Testis (tissue), 3 donors: Measurements from ENCODE around the gene NUP93. TPM values are rescaled to one million over a fixed set of nuclear protein-coding genes. Genes with fewer than 3 reads are reported as not detected.

ENCODE experiments used
- DNase-seq: peaks from one replicate; pipeline ENCODE4 v3.0.0-alpha.2; 2019
- H3K27ac ChIP-seq, 2 donors: fragments of 200-600 bp; sonication (generic); one replicate each; pipeline ENCODE4 v1.5.1; 2019
- H3K27me3 ChIP-seq: fragments of 200-600 bp; sonication (generic); one replicate; pipeline ENCODE4 v1.5.1; 2019
- H3K36me3 ChIP-seq: fragments of 200-600 bp; sonication (generic); one replicate; pipeline ENCODE4 v1.5.1; 2017; ENCODE audit warnings: low read depth; ENCODE audit errors: missing control alignments
- H3K4me1 ChIP-seq: fragments of 200-600 bp; sonication (generic); one replicate; pipeline ENCODE4 v1.5.1; 2019
- H3K4me3 ChIP-seq, 2 donors: fragments of 200-600 bp; sonication (generic); one replicate each; pipeline ENCODE4 v1.5.1; 2017 to 2019
- H3K9me3 ChIP-seq: fragments of 200-600 bp; sonication (generic); one replicate; pipeline ENCODE4 v1.5.1; 2017
- POLR2A ChIP-seq: fragments of 450-650 bp; IDR thresholded peaks from one replicate; pipeline ENCODE4 v1.6.1; 2017; ENCODE audit warnings: antibody characterized with exemption, mild to moderate bottlenecking, moderate library complexity
- WGBS, 2 donors: methylation state at CpG; one replicate each; pipeline ENCODE4 v1.1.5; 2018; 5-methylcytosine and 5-hydroxymethylcytosine counted together
- intact Hi-C: fragments of 100-400 bp; cut with DNase I; formaldehyde crosslinking; loops from one replicate; pipeline ENCODE4 v1.15.1; 2023; ENCODE audit warnings: low total_unique reads
- polyA plus RNA-seq: library from polyadenylated mRNA; stranded (reverse); fragments of 350-450 nt; fragmentation: Illumina TruSeq; extraction: RNeasy Lipid Tissue Mini Kit (QIAGEN cat#74804); gene quantifications from one replicate; pipeline ENCODE4 v1.2.3, GENCODE V29; 2014; ENCODE audit warnings: low read depth, low replicate concordance; ENCODE audit not compliant: insufficient read depth
- total RNA-seq, 2 donors: library from RNA; depleted of rRNA; stranded (reverse); fragments of >200 nt; gene quantifications; one replicate each; pipeline ENCODE4 v1.2.3, GENCODE V29; 2016
- TF ChIP-seq, protein P1 (sequence below), 3 experiments: fragments of 450-650 bp in 2 of 3; fragments of 200-600 bp in 1 of 3; sonication (generic) in 1 of 3; IDR thresholded peaks; one replicate each; pipeline ENCODE4 v1.5.1; 2016 to 2019; ENCODE audit warnings: antibody characterized with exemption in 3 of 3, mild to moderate bottlenecking in 2 of 3, moderate library complexity in 1 of 3

NUP93 gene
- total and polyA plus RNA-seq, 3 donors from 2014 or later: 94.2 to 147 (median 102) TPM

DNA sequence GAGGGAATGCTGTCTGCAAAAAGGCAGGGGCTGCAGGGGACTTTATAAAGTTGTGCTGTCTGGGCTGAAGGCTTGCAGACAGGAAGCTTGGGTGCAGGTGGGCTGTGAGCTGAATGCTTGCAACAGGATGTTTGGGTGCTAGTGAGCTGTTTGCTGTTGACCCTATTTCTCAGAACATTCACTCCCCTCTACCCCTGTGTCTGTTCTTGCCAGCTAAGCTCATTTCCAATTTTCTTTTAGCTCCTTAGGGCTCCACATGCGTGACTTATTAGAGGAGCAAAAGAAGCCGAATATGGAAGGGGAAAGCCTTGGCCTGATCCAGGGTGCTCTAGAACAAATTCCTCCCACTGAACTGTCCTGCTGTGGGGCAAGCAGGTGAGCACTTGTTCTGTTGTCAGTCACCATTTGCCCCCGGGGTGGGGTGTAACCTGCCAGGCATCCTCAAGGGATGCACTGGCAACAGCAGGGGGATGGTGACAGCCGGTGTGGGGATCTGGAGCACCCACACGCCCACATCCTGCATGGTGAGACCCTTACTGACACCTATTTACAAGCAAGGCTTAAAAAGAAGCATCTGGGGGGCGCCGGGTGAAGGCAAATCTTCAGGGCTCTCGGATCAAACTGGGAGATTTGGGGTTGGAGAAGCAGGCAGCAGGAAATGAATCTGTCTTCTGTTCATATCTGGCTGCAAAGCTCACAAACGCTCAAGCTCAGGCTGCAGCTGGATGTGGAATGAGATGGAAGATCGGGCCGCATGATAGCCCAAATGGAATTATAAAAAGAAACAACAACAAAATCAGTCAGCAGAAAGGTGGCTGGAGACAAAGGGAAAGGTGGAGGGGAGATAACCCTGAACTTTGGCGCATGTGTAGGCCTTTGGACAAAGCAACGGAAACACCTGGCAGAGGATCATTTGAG lies 21.1 kb upstream of the NUP93 start:
- WGBS, 2 donors: 75% methylated on average over 13 of the region's 13 CpGs
- no peaks in the 10 kb centered on the region for H3K9me3 ChIP-seq
- no peaks in the 10 kb centered on the region for H3K36me3 ChIP-seq
- TF ChIP-seq POLR2A: no peak
- TF ChIP-seq, protein P1, sequence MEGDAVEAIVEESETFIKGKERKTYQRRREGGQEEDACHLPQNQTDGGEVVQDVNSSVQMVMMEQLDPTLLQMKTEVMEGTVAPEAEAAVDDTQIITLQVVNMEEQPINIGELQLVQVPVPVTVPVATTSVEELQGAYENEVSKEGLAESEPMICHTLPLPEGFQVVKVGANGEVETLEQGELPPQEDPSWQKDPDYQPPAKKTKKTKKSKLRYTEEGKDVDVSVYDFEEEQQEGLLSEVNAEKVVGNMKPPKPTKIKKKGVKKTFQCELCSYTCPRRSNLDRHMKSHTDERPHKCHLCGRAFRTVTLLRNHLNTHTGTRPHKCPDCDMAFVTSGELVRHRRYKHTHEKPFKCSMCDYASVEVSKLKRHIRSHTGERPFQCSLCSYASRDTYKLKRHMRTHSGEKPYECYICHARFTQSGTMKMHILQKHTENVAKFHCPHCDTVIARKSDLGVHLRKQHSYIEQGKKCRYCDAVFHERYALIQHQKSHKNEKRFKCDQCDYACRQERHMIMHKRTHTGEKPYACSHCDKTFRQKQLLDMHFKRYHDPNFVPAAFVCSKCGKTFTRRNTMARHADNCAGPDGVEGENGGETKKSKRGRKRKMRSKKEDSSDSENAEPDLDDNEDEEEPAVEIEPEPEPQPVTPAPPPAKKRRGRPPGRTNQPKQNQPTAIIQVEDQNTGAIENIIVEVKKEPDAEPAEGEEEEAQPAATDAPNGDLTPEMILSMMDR (IDR thresholded peaks at IDR 0.05): no peak
- no peak for DNase-seq
- H3K4me3 ChIP-seq: no peak overlapping the region
- H3K27ac ChIP-seq: no peak overlapping the region
- intact Hi-C loops: loop anchor here (10.0 kb wide), 1 partner anchor 124 kb away; the partner anchor contains the start of gene MT3
- no peaks in the 10 kb centered on the region for H3K27me3 ChIP-seq
- H3K4me1 ChIP-seq: no peaks in the 10 kb centered on the region

GRCh38 chr16:56709443-56710040 lies 20.4 kb upstream of the NUP93 start:
- Histone ChIP-seq H3K27ac (no peak overlapping the region), H3K4me1 (no peaks in the 10 kb centered on the region), H3K9me3 (no peaks in the 10 kb centered on the region), H3K27me3 (no peaks in the 10 kb centered on the region), H3K4me3 (no peak overlapping the region), H3K36me3 (no peaks in the 10 kb centered on the region)
- intact Hi-C loops: loop anchor here (10.0 kb wide), 1 partner anchor 125 kb away; the partner anchor contains the start of gene MT3
- no peak for DNase-seq
- 91 to 96% methylated on average over 4 of the region's 4 CpGs for WGBS, 2 donors
- TF ChIP-seq, protein P1 (IDR thresholded peaks at IDR 0.05): no peak
- TF ChIP-seq POLR2A: no peak

- no peaks in the 10 kb centered on the region for H3K4me1 ChIP-seq
- 70 to 83% methylated on average over 3 of the region's 3 CpGs for WGBS, 2 donors
- no peaks in the 10 kb centered on the region for H3K9me3 ChIP-seq
- no peaks in the 10 kb centered on the region for H3K27me3 ChIP-seq
- H3K36me3 ChIP-seq: no peaks in the 10 kb centered on the region
- no peak for DNase-seq
- H3K27ac ChIP-seq: no peak overlapping the region
- no peak overlapping the region for H3K4me3 ChIP-seq
- TF ChIP-seq, protein P1 (IDR thresholded peaks at IDR 0.05): no peak
- no peak for TF ChIP-seq POLR2A
- intact Hi-C loops: no loop called here
These were observed 19.7 kb upstream of the NUP93 start for GRCh38 chr16:56710181-56710737.

GRCh38 chr16:56711862-56712261 lies 18.1 kb upstream of the NUP93 start:
- intact Hi-C loops: no loop called here
- H3K27me3 ChIP-seq: no peaks in the 10 kb centered on the region

More at GRCh38 chr16:56711862-56712261, 18.1 kb upstream of the NUP93 start:
- no peak for DNase-seq
- TF ChIP-seq POLR2A: no peak
- TF ChIP-seq, protein P1 (IDR thresholded peaks at IDR 0.05): no peak
- Histone ChIP-seq H3K4me3 (no peak overlapping the region), H3K27ac (no peak overlapping the region), H3K36me3 (no peaks in the 10 kb centered on the region), H3K4me1 (no peaks in the 10 kb centered on the region), H3K9me3 (no peaks in the 10 kb centered on the region)
- 88 to 92% methylated on average over 2 of the region's 2 CpGs for WGBS, 2 donors
